IMR-90 (cell line): Measurements from ENCODE around the gene NDUFAF8. TPM values are rescaled to one million over a fixed set of nuclear protein-coding genes. Genes with fewer than 3 reads are reported as not detected.
A peak's percentile ranks its signal among the peaks of the same experiment; 100 is the strongest.

Source experiments
- ATAC-seq: fragments of 200-7000 bp; cut with Tn5 transposase; 2 replicates; pipeline ENCODE4 v1.9.1; 2020; ENCODE audit warnings: low read depth, mild to moderate bottlenecking, moderate library complexity
- BruUV-seq: library from RNA; stranded (reverse); fragments of 400-500 nt; replicated peaks from 2 replicates; lab custom pipeline; 2021; lab: Mats Ljungman, UMichigan
- CTCF ChIA-PET: fragments of 300-600 bp; formaldehyde crosslinking; extraction: SDS; loops from one replicate; lab custom pipeline; 2021; ENCODE audit warnings: antibody characterized with exemption; lab: Yijun Ruan, JAX
- POLR2A ChIA-PET: fragments of 300-600 bp; sonication (Branson Sonifier 250); formaldehyde crosslinking; loops from one replicate; lab custom pipeline; 2022; ENCODE audit warnings: antibody characterized with exemption; ENCODE audit not compliant: unreplicated experiment; lab: Charles Lee
- DNase-seq: peaks from one replicate; pipeline ENCODE4 v3.0.0; 2013
- H2AFZ ChIP-seq: replicated peaks from 2 replicates; pipeline ENCODE3; 2013; ENCODE audit warnings: low read length, mild to moderate bottlenecking; ENCODE audit not compliant: poor library complexity
- H2AK5ac ChIP-seq: 2 replicates; pipeline ENCODE4 v1.6.1; 2013; ENCODE audit warnings: low read depth, low read length, inconsistent platforms
- H2AK9ac ChIP-seq: replicated peaks from 2 replicates; pipeline ENCODE3; 2013; ENCODE audit warnings: mild to moderate bottlenecking, low read depth, low read length, moderate library complexity; ENCODE audit not compliant: poor library complexity
- H2BK120ac ChIP-seq: 2 replicates; pipeline ENCODE4 v1.6.1; 2013; ENCODE audit warnings: low read depth, low read length, inconsistent platforms
- H2BK15ac ChIP-seq: 3 replicates; pipeline ENCODE4 v1.6.1; 2013; ENCODE audit warnings: low read depth, low read length, inconsistent platforms
- H2BK20ac ChIP-seq: 2 replicates; pipeline ENCODE4 v1.6.1; 2013; ENCODE audit warnings: low read depth, mild to moderate bottlenecking, inconsistent platforms, low read length, moderate library complexity
- H2BK5ac ChIP-seq: 2 replicates; pipeline ENCODE4 v1.6.1; 2013; ENCODE audit warnings: mild to moderate bottlenecking, low read depth, low read length, inconsistent platforms; ENCODE audit not compliant: poor library complexity, severe bottlenecking
- H3K14ac ChIP-seq: replicated peaks from 2 replicates; pipeline ENCODE4 v1.6.1; 2013; ENCODE audit warnings: low read depth, low read length, inconsistent platforms
- H3K18ac ChIP-seq: 2 replicates; pipeline ENCODE4 v1.6.1; 2013; ENCODE audit warnings: low read depth, low read length, control low read depth
- H3K23ac ChIP-seq: 2 replicates; pipeline ENCODE4 v1.6.1; 2013; ENCODE audit warnings: low read depth, low read length, inconsistent platforms
- H3K27ac ChIP-seq: 2 replicates; pipeline ENCODE4 v1.5.1; 2013; ENCODE audit warnings: mild to moderate bottlenecking, control low read depth, low read length; ENCODE audit not compliant: insufficient read depth
- H3K27me3 ChIP-seq: 2 replicates; pipeline ENCODE4 v1.6.1; 2013; ENCODE audit warnings: low read length; ENCODE audit not compliant: control insufficient read depth, insufficient read depth
- H3K36me3 ChIP-seq: 2 replicates; pipeline ENCODE4 v1.6.1; 2013; ENCODE audit warnings: low read length, mixed read lengths; ENCODE audit not compliant: control insufficient read depth, insufficient read depth
- H3K4ac ChIP-seq: 2 replicates; pipeline ENCODE4 v1.6.1; 2013; ENCODE audit warnings: low read depth, low read length, inconsistent platforms
- H3K4me1 ChIP-seq: 2 replicates; pipeline ENCODE4 v1.6.1; 2013; ENCODE audit warnings: low read length, mixed read lengths; ENCODE audit not compliant: control insufficient read depth, insufficient read depth
- H3K4me2 ChIP-seq: 2 replicates; pipeline ENCODE4 v1.6.1; 2013; ENCODE audit warnings: low read depth, mild to moderate bottlenecking, control low read depth, low read length, moderate library complexity
- H3K4me3 ChIP-seq: 2 replicates; pipeline ENCODE4 v1.5.1; 2013; ENCODE audit warnings: low read depth, mild to moderate bottlenecking, control low read depth, low read length, moderate library complexity; ENCODE audit not compliant: insufficient read depth
- H3K56ac ChIP-seq: 2 replicates; pipeline ENCODE4 v1.6.1; 2013; ENCODE audit warnings: low read length, inconsistent platforms; ENCODE audit not compliant: insufficient read depth; ENCODE audit errors: extremely low read depth
- H3K79me1 ChIP-seq, 2 experiments: 2 replicates each; pipeline ENCODE4 v1.6.1; 2013; ENCODE audit warnings: low read length in 2 of 2, inconsistent platforms in 1 of 2, low read depth in 1 of 2
- H3K9ac ChIP-seq: 2 replicates; pipeline ENCODE4 v1.6.1; 2013; ENCODE audit warnings: low read depth, low read length, control low read depth
- H3K9me1 ChIP-seq: 2 replicates; pipeline ENCODE4 v1.6.1; 2013; ENCODE audit warnings: low read length, inconsistent platforms; ENCODE audit not compliant: insufficient read depth
- H3K9me3 ChIP-seq: 2 replicates; pipeline ENCODE4 v1.6.1; 2013; ENCODE audit warnings: low read length; ENCODE audit not compliant: control insufficient read depth, insufficient read depth
- H4K20me1 ChIP-seq: 2 replicates; pipeline ENCODE4 v1.6.1; 2013; ENCODE audit warnings: low read length, inconsistent platforms; ENCODE audit not compliant: insufficient read depth
- H4K5ac ChIP-seq: 2 replicates; pipeline ENCODE4 v1.6.1; 2013; ENCODE audit warnings: mild to moderate bottlenecking, low read depth, low read length, control low read depth
- H4K8ac ChIP-seq, 2 experiments: 2 replicates each; pipeline ENCODE4 v1.6.1; 2013; ENCODE audit warnings: low read depth in 2 of 2, low read length in 2 of 2, control low read depth in 1 of 2, inconsistent platforms in 1 of 2
- H4K91ac ChIP-seq: 2 replicates; pipeline ENCODE4 v1.6.1; 2013; ENCODE audit warnings: low read depth, low read length, inconsistent platforms; ENCODE audit not compliant: insufficient read depth
- CHD1 ChIP-seq: IDR thresholded peaks from 2 replicates; pipeline ENCODE4 v1.6.1; 2012; ENCODE audit warnings: low read depth, low read length, improper control_type of control experiment
- CTCF ChIP-seq: conservative IDR thresholded peaks from 2 replicates; pipeline ENCODE4 v1.5.1; 2012; ENCODE audit warnings: mild to moderate bottlenecking, low read depth, low read length, improper control_type of control experiment
- MAFK ChIP-seq: IDR thresholded peaks from 2 replicates; pipeline ENCODE4 v1.6.1; 2012; ENCODE audit warnings: low read depth, low read length, improper control_type of control experiment
- MAZ ChIP-seq: IDR thresholded peaks from 2 replicates; pipeline ENCODE4 v1.6.1; 2012; ENCODE audit warnings: low read depth, mild to moderate bottlenecking, low read length, improper control_type of control experiment, moderate library complexity, borderline replicate concordance
- MXI1 ChIP-seq: IDR thresholded peaks from 2 replicates; pipeline ENCODE4 v1.6.1; 2012; ENCODE audit warnings: low read depth, mild to moderate bottlenecking, low read length, moderate library complexity, borderline replicate concordance
- POLR2A ChIP-seq: IDR thresholded peaks from 2 replicates; pipeline ENCODE4 v1.6.1; 2012; ENCODE audit warnings: mild to moderate bottlenecking, low read depth, low read length
- RAD21 ChIP-seq: IDR thresholded peaks from 2 replicates; pipeline ENCODE4 v1.6.1; 2012; ENCODE audit warnings: low read length, improper control_type of control experiment
- SMC3 ChIP-seq: fragments of 150-350 bp; IDR thresholded peaks from 2 replicates; pipeline ENCODE4 v1.6.1; 2016; ENCODE audit warnings: low read depth, mild to moderate bottlenecking, antibody characterized with exemption, low read length, moderate library complexity
- USF2 ChIP-seq: fragments of 150-350 bp; IDR thresholded peaks from 2 replicates; pipeline ENCODE4 v1.6.1; 2017; ENCODE audit warnings: mild to moderate bottlenecking, antibody characterized with exemption, low read length, low read depth
- WGBS, 2 experiments: methylation state at CpG; one replicate each; pipeline versions ENCODE4 v1.1.5 to v1.1.7; 2013; ENCODE audit warnings: missing lambda C conversion rate in 2 of 2; ENCODE audit not compliant: insufficient read length in 1 of 2; ENCODE audit errors: extremely low coverage in 2 of 2; 5-methylcytosine and 5-hydroxymethylcytosine counted together
- dilution Hi-C: fragments of 300-500 bp; cut with HindIII; formaldehyde crosslinking; loops from one replicate; pipeline ENCODE4 v1.14.3; 2018; ENCODE audit warnings: low sequenced_read_pairs; ENCODE audit not compliant: unreplicated experiment
- in situ Hi-C: fragments of 300-500 bp; cut with MboI; formaldehyde crosslinking; loops from 3 replicates; pipeline ENCODE4 v1.14.3; 2019; ENCODE audit warnings: low sequenced_read_pairs, inconsistent platforms, mixed read lengths
- intact Hi-C: fragments of 100-400 bp; cut with micrococcal nuclease; formaldehyde crosslinking; loops from 2 replicates; pipeline ENCODE4 v1.10.0; 2022
- polyA plus RNA-seq, 3 experiments: library from polyadenylated mRNA; depleted of rRNA; stranded (reverse); fragments of >200 nt; gene quantifications; 2 replicates each; pipeline ENCODE4 v1.2.3, GENCODE V29; 2012; ENCODE audit warnings: low replicate concordance in 1 of 3
- total RNA-seq: library from RNA; depleted of rRNA; stranded (reverse); fragments of >200 nt; gene quantifications from 2 replicates; pipeline ENCODE4 v1.2.3, GENCODE V29; 2012

The NDUFAF8 gene
- total and polyA plus RNA-seq, 2 of the 4 experiments (the other 2 are of a cell fraction): 11.1 to 65.0 TPM

- DNase-seq (no peak), ATAC-seq (no peak)
- no peaks in the 10 kb centered on the region for H3K9me1 ChIP-seq
- H3K36me3 ChIP-seq: peaks cover 6% of the 10 kb centered on the region; the same call in 1 of the 2 replicates
- no peak overlapping the region for H3K9ac ChIP-seq
- H4K91ac ChIP-seq: no peak overlapping the region
- no peak overlapping the region for H3K4ac ChIP-seq
- H3K27ac ChIP-seq: no peak overlapping the region
- no peak overlapping the region for H3K4me3 ChIP-seq
- H2AFZ ChIP-seq: no peak overlapping the region
- no peak overlapping the region for H4K5ac ChIP-seq
- no peak overlapping the region for H2BK15ac ChIP-seq
- no peak overlapping the region for H4K8ac ChIP-seq
- no peak overlapping the region for H3K14ac ChIP-seq
- in situ Hi-C loops: no loop called here
- H2BK20ac ChIP-seq: no peak overlapping the region
- no peak overlapping the region for H3K18ac ChIP-seq
- H3K4me1 ChIP-seq: no peaks in the 10 kb centered on the region
- no peak overlapping the region for H3K23ac ChIP-seq
- no peak overlapping the region for H2AK5ac ChIP-seq
- dilution Hi-C loops: no loop called here
- no peaks in the 10 kb centered on the region for H3K79me1 ChIP-seq
- no peak overlapping the region for H3K4me2 ChIP-seq
- no peak overlapping the region for H3K56ac ChIP-seq
- H2AK9ac ChIP-seq: no peak overlapping the region
- H3K9me3 ChIP-seq: no peaks in the 10 kb centered on the region
- WGBS, 2 experiments: 85% methylated on average over 8 of the region's 27 CpGs; no CpG with 5 or more reads in 1 of the 2 experiments
- TF ChIP-seq MAZ (no peak), CTCF (0 out of 2 replicates have a peak, but pooled peaks have one; percentile 14), MXI1 (no peak), MAFK (no peak), SMC3 (no peak), POLR2A (no peak), CHD1 (no peak), USF2 (no peak), RAD21 (peak; percentile 8; the same call in 1 of the 2 replicates)
- H3K27me3 ChIP-seq: no peaks in the 10 kb centered on the region
- intact Hi-C loops: no loop called here
- CTCF ChIA-PET: no interaction called here
- H4K20me1 ChIP-seq: no peaks in the 10 kb centered on the region; the same call in 1 of the 2 replicates
- POLR2A ChIA-PET: no interaction called here
- H2BK5ac ChIP-seq: no peak overlapping the region
- BruUV-seq: no TSS peak
- no peak overlapping the region for H2BK120ac ChIP-seq
Observed at GRCh38 chr17:81189670-81190530, 49.2 kb upstream of the NDUFAF8 start.
